Skin epidermis (tissue), 12 donors: ENCODE data around the gene FHOD3.
A peak's percentile ranks its signal among the peaks of the same experiment; 100 is the strongest.

Experiments used
- H3K27ac ChIP-seq, 21 experiments: fragments of 200-600 bp; sonication (generic) in 11 of 21; one replicate each; pipeline ENCODE4 v1.5.0; 2020; ENCODE audit warnings: mild to moderate bottlenecking in 3 of 21, inconsistent platforms in 2 of 21, moderate library complexity in 2 of 21
- H3K4me3 ChIP-seq, 7 experiments: fragments of 200-600 bp; sonication (generic) in 2 of 7; one replicate each; pipeline ENCODE4 v1.5.0; 2020; ENCODE audit warnings: inconsistent platforms in 2 of 7, mild to moderate bottlenecking in 2 of 7, moderate library complexity in 1 of 7

The FHOD3 gene

GRCh38 chr18:36368889-36369288, 71.4 kb downstream of the FHOD3 start:
- H3K4me3 ChIP-seq = no peak overlapping the region
- H3K27ac ChIP-seq = no peak overlapping the region

- Histone ChIP-seq H3K27ac (no peak overlapping the region), H3K4me3 (no peak overlapping the region)
These were observed 75.4 kb downstream of the FHOD3 start for GRCh38 chr18:36372903-36373311.

GRCh38 chr18:36374262-36374661, 76.7 kb downstream of the FHOD3 start:
- no peak overlapping the region for H3K4me3 ChIP-seq
- H3K27ac ChIP-seq = no peak overlapping the region

GRCh38 chr18:36375118-36375517, 77.6 kb downstream of the FHOD3 start:
- Histone ChIP-seq H3K27ac (no peak overlapping the region), H3K4me3 (no peak overlapping the region)

- no peak overlapping the region for H3K4me3 ChIP-seq
- no peak overlapping the region for H3K27ac ChIP-seq
These were observed 78.8 kb downstream of the FHOD3 start for GRCh38 chr18:36376361-36376760.

GRCh38 chr18:36377626-36378025, 80.1 kb downstream of the FHOD3 start:
- Histone ChIP-seq H3K4me3 (no peak overlapping the region), H3K27ac (no peak overlapping the region)

- H3K4me3 ChIP-seq = no peak overlapping the region
- H3K27ac ChIP-seq = no peak overlapping the region
These were observed 80.7 kb downstream of the FHOD3 start for GRCh38 chr18:36378205-36378604.

GRCh38 chr18:36379435-36379984, 82.0 kb downstream of the FHOD3 start:
- Histone ChIP-seq H3K27ac (no peak overlapping the region), H3K4me3 (no peak overlapping the region)

- Histone ChIP-seq H3K4me3 (no peak overlapping the region), H3K27ac (no peak overlapping the region)
These were observed 82.8 kb downstream of the FHOD3 start for GRCh38 chr18:36380173-36380827.

GRCh38 chr18:36381075-36381474, 83.6 kb downstream of the FHOD3 start:
- Histone ChIP-seq H3K4me3 (no peak overlapping the region), H3K27ac (no peak overlapping the region)

GRCh38 chr18:36382854-36383253, 85.3 kb downstream of the FHOD3 start:
- H3K4me3 ChIP-seq = no peak overlapping the region
- H3K27ac ChIP-seq = peak overlapping the region in 1 of 21 experiments; percentile 6

- Histone ChIP-seq H3K4me3 (no peak overlapping the region), H3K27ac (peak overlapping the region in 3 of 21 experiments; percentile 3 to 59 (median 37))
These were observed 88.8 kb downstream of the FHOD3 start for GRCh38 chr18:36386150-36386920.

- H3K27ac ChIP-seq = no peak overlapping the region
These were observed 89.8 kb downstream of the FHOD3 start for GRCh38 chr18:36387310-36387709.

GRCh38 chr18:36388310-36388709, 90.8 kb downstream of the FHOD3 start:
- Histone ChIP-seq H3K27ac (no peak overlapping the region), H3K4me3 (no peak overlapping the region)

More at GRCh38 chr18:36387310-36387709, 89.8 kb downstream of the FHOD3 start:
- H3K4me3 ChIP-seq = no peak overlapping the region

- Histone ChIP-seq H3K4me3 (no peak overlapping the region), H3K27ac (no peak overlapping the region)
These were observed 91.5 kb downstream of the FHOD3 start for GRCh38 chr18:36389027-36389426.

GRCh38 chr18:36389811-36390581, 92.5 kb downstream of the FHOD3 start:
- H3K4me3 ChIP-seq = no peak overlapping the region
- no peak overlapping the region for H3K27ac ChIP-seq

- H3K27ac ChIP-seq = no peak overlapping the region
- H3K4me3 ChIP-seq = no peak overlapping the region
These were observed 94.1 kb downstream of the FHOD3 start for GRCh38 chr18:36391426-36392145.

GRCh38 chr18:36392164-36392978, 94.9 kb downstream of the FHOD3 start:
- Histone ChIP-seq H3K4me3 (no peak overlapping the region), H3K27ac (no peak overlapping the region)

GRCh38 chr18:36392979-36393287, 95.4 kb downstream of the FHOD3 start:
- Histone ChIP-seq H3K4me3 (no peak overlapping the region), H3K27ac (no peak overlapping the region)
